Erythroblast (primary cell): Measurements from ENCODE around the gene CCM2L.

ENCODE experiments used
- GATA1 ChIP-seq: IDR thresholded peaks from 2 replicates; pipeline ENCODE4 v1.6.1; 2011; ENCODE audit warnings: low read depth, mild to moderate bottlenecking, control low read depth, low read length, moderate library complexity
- POLR2A ChIP-seq: IDR thresholded peaks from 2 replicates; pipeline ENCODE4 v1.6.1; 2011; ENCODE audit warnings: mild to moderate bottlenecking, low read length

DNA sequence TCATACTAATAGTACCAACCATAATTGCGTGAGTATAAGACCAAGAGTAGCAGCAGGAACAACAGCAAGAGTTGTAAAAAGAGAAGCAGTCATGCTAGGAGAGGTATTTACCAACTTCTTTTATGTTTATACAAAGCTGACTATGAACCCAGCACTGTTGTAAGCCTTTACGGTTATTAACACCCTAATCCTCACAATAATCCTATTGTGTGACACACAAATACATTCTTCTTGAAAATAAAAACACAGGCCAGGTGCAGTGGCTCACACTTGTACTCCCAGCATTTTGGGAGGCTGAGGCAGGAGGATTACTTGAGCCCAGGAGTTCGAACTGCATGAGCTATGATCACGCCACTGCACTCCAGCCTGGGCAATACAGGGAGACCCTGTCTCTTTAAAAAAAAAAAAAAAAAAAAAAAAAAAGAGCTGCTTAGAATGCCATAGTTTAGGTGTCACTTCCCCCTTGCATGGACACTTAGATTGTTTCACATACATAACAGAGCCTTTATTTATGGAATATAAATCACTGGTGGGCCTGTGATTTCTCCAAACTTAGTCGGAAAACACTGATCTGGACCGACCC lies 62.0 kb downstream of the CCM2L start:
- TF ChIP-seq POLR2A = no peak
- no peak for TF ChIP-seq GATA1
